ENCODE results near the gene DIPK1C. TPM values are rescaled to one million over a fixed set of nuclear protein-coding genes. Genes with fewer than 3 reads are reported as not detected.

The DIPK1C gene
- total RNA-seq, 1 donor from 2014 or later: not detected

GRCh38 chr18:74420926-74421325, 36.2 kb downstream of the DIPK1C start:
- DNase-seq (ENCODE audit: low spot score): no peak
- Mint-ChIP-seq H3K4me3 (ENCODE audit: unreplicated experiment) (no peak overlapping the region), H3K27ac (ENCODE audit: unreplicated experiment) (no peak overlapping the region), H3K36me3 (ENCODE audit: low read depth) (no peaks in the 10 kb centered on the region), H3K9me3 (ENCODE audit: low read depth) (peaks cover 6% of the 10 kb centered on the region), H3K4me1 (ENCODE audit: low read depth) (no peaks in the 10 kb centered on the region), H3K27me3 (ENCODE audit: low read depth) (peaks cover 35% of the 10 kb centered on the region)
- TF ChIP-seq CTCF (IDR thresholded peaks at IDR 0.05): no peak

DNA sequence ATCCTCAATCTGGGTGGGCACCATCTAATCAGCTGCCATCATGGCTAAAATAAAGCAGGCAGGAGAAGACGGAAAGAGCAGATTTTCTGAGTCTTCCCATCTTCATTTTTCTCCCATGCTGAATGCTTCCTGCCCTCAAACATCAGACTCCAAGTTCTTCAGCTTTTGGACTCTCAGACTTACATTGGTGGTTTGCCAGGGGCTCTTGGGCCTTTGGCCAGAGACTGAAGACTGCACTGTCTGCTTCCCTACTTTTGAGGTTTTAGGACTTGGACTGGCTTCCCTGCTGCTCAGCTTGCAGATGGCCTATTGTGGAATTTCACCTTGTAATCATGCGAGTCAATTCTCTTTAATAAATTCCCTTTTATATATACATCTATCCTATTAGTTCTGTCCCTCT, 36.6 kb downstream of the DIPK1C start:
- peaks cover 39% of the 10 kb centered on the region for H3K27me3 Mint-ChIP-seq (ENCODE audit: low read depth)
- no peaks in the 10 kb centered on the region for H3K36me3 Mint-ChIP-seq (ENCODE audit: low read depth)
- H3K9me3 Mint-ChIP-seq (ENCODE audit: low read depth): peaks cover 6% of the 10 kb centered on the region
- H3K27ac Mint-ChIP-seq (ENCODE audit: unreplicated experiment): peak overlapping the region; percentile 32
- H3K4me3 Mint-ChIP-seq (ENCODE audit: unreplicated experiment): no peak overlapping the region
- TF ChIP-seq CTCF (IDR thresholded peaks at IDR 0.05): no peak
- H3K4me1 Mint-ChIP-seq (ENCODE audit: low read depth): no peaks in the 10 kb centered on the region
- DNase-seq (ENCODE audit: low spot score): no peak

GRCh38 chr18:74419761-74420160, 37.3 kb downstream of the DIPK1C start:
- DNase-seq (ENCODE audit: low spot score): no peak
- Mint-ChIP-seq H3K9me3 (ENCODE audit: low read depth) (peaks cover 6% of the 10 kb centered on the region), H3K4me3 (ENCODE audit: unreplicated experiment) (no peak overlapping the region), H3K36me3 (ENCODE audit: low read depth) (no peaks in the 10 kb centered on the region), H3K4me1 (ENCODE audit: low read depth) (peaks cover 2% of the 10 kb centered on the region), H3K27me3 (ENCODE audit: low read depth) (peaks cover 46% of the 10 kb centered on the region), H3K27ac (ENCODE audit: unreplicated experiment) (no peak overlapping the region)
- no peak for TF ChIP-seq CTCF (IDR thresholded peaks at IDR 0.05)

DNA sequence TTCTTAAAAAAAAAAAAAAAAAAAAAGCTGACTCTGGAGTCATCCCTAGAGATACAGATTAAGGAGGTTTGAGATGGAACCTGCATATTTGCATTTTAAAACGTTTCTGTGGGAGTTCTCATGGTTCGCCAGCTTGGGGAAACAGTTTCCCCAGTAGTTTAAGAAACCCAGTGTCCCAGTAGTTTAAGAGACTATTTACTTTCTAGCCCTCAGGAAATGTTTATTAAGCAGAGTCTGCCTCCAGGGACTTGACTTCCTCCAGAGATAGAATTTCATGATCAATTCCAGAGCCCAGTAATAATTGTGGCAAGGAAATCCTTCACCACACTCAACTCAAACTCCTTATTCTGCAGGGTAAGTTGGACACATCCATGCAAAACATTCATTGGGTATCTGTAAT, 39.1 kb downstream of the DIPK1C start:
- H3K27ac Mint-ChIP-seq (ENCODE audit: unreplicated experiment): no peak overlapping the region
- no peak for DNase-seq (ENCODE audit: low spot score)
- peaks cover 2% of the 10 kb centered on the region for H3K4me1 Mint-ChIP-seq (ENCODE audit: low read depth)
- H3K4me3 Mint-ChIP-seq (ENCODE audit: unreplicated experiment): no peak overlapping the region
- peaks cover 50% of the 10 kb centered on the region for H3K27me3 Mint-ChIP-seq (ENCODE audit: low read depth)
- TF ChIP-seq CTCF (IDR thresholded peaks at IDR 0.05): no peak
- no peaks in the 10 kb centered on the region for H3K36me3 Mint-ChIP-seq (ENCODE audit: low read depth)
- H3K9me3 Mint-ChIP-seq (ENCODE audit: low read depth): peaks cover 2% of the 10 kb centered on the region

- no peak for DNase-seq (ENCODE audit: low spot score)
- Mint-ChIP-seq H3K4me1 (ENCODE audit: low read depth) (peaks cover 2% of the 10 kb centered on the region), H3K36me3 (ENCODE audit: low read depth) (no peaks in the 10 kb centered on the region), H3K4me3 (ENCODE audit: unreplicated experiment) (no peak overlapping the region), H3K9me3 (ENCODE audit: low read depth) (no peaks in the 10 kb centered on the region), H3K27ac (ENCODE audit: unreplicated experiment) (no peak overlapping the region), H3K27me3 (ENCODE audit: low read depth) (peaks cover 50% of the 10 kb centered on the region)
- TF ChIP-seq CTCF (IDR thresholded peaks at IDR 0.05): no peak
These were observed 41.0 kb downstream of the DIPK1C start for GRCh38 chr18:74416124-74416523.
